ENCODE measurements around the gene TFB1M.

The TFB1M gene

GRCh38 chr6:155246825-155247224 lies 67.5 kb downstream of the TFB1M start:
- no peaks in the 10 kb centered on the region for H3K9me3 ChIP-seq
- no peak overlapping the region for H3K4me3 ChIP-seq (ENCODE audit: low read depth in 1 of 2, low read length in 1 of 2)
- no peaks in the 10 kb centered on the region for H3K4me1 ChIP-seq (ENCODE audit: control insufficient read depth in 1 of 2, insufficient read depth in 1 of 2, low read depth in 1 of 2, low read length in 1 of 2)
- TF ChIP-seq CTCF (IDR thresholded peaks at IDR 0.05): no peak
- no peaks in the 10 kb centered on the region for H3K27me3 ChIP-seq
- no peaks in the 10 kb centered on the region for H3K36me3 ChIP-seq
- H3K27ac ChIP-seq: no peak overlapping the region

- H3K27ac ChIP-seq: no peak overlapping the region
- no peaks in the 10 kb centered on the region for H3K4me1 ChIP-seq (ENCODE audit: control insufficient read depth in 1 of 2, insufficient read depth in 1 of 2, low read depth in 1 of 2, low read length in 1 of 2)
- H3K36me3 ChIP-seq: no peaks in the 10 kb centered on the region
- no peak overlapping the region for H3K4me3 ChIP-seq (ENCODE audit: low read depth in 1 of 2, low read length in 1 of 2)
- no peaks in the 10 kb centered on the region for H3K27me3 ChIP-seq
- no peaks in the 10 kb centered on the region for H3K9me3 ChIP-seq
- no peak for TF ChIP-seq CTCF (IDR thresholded peaks at IDR 0.05)
Measured at GRCh38 chr6:155245831-155246230, 68.5 kb downstream of the TFB1M start.

- H3K9me3 ChIP-seq: no peaks in the 10 kb centered on the region
- no peaks in the 10 kb centered on the region for H3K36me3 ChIP-seq
- H3K4me3 ChIP-seq (ENCODE audit: low read depth in 1 of 2, low read length in 1 of 2): no peak overlapping the region
- no peak for TF ChIP-seq CTCF (IDR thresholded peaks at IDR 0.05)
- H3K4me1 ChIP-seq (ENCODE audit: control insufficient read depth in 1 of 2, insufficient read depth in 1 of 2, low read depth in 1 of 2, low read length in 1 of 2): no peaks in the 10 kb centered on the region
- H3K27me3 ChIP-seq: no peaks in the 10 kb centered on the region
- H3K27ac ChIP-seq: no peak overlapping the region
Measured at GRCh38 chr6:155245193-155245592, 69.1 kb downstream of the TFB1M start.

- no peak overlapping the region for H3K27ac ChIP-seq
- H3K9me3 ChIP-seq: no peaks in the 10 kb centered on the region
- H3K36me3 ChIP-seq: no peaks in the 10 kb centered on the region
- no peak for TF ChIP-seq CTCF (IDR thresholded peaks at IDR 0.05)
- H3K4me1 ChIP-seq (ENCODE audit: control insufficient read depth in 1 of 2, insufficient read depth in 1 of 2, low read depth in 1 of 2, low read length in 1 of 2): no peaks in the 10 kb centered on the region
- no peaks in the 10 kb centered on the region for H3K27me3 ChIP-seq
- no peak overlapping the region for H3K4me3 ChIP-seq (ENCODE audit: low read depth in 1 of 2, low read length in 1 of 2)
Measured at GRCh38 chr6:155244434-155244833, 69.8 kb downstream of the TFB1M start.

GRCh38 chr6:155241966-155242365 lies 72.3 kb downstream of the TFB1M start:
- H3K36me3 ChIP-seq: no peaks in the 10 kb centered on the region
- no peak overlapping the region for H3K27ac ChIP-seq
- H3K4me1 ChIP-seq (ENCODE audit: control insufficient read depth in 1 of 2, insufficient read depth in 1 of 2, low read depth in 1 of 2, low read length in 1 of 2): no peaks in the 10 kb centered on the region
- H3K9me3 ChIP-seq: no peaks in the 10 kb centered on the region
- no peak overlapping the region for H3K4me3 ChIP-seq (ENCODE audit: low read depth in 1 of 2, low read length in 1 of 2)
- no peak for TF ChIP-seq CTCF (IDR thresholded peaks at IDR 0.05)
- no peaks in the 10 kb centered on the region for H3K27me3 ChIP-seq

Data from neutrophil (primary cell).